SU-DHL-6 (cell line): Measurements from ENCODE around the gene HNRNPUL1.
"Not testable (repeated sequence)": the region's sequence is repeated elsewhere in the genome, so short reads cannot be mapped to it uniquely, and the experiment has no call there.

ENCODE experiments used
- H2AFZ ChIP-seq: fragments of 200-600 bp; sonication (generic); 2 replicates; pipeline ENCODE4 v1.6.1; 2014; ENCODE audit warnings: low read depth, mild to moderate bottlenecking, moderate library complexity, mixed read lengths, antibody characterized with exemption, low read length; ENCODE audit not compliant: severe bottlenecking
- H3F3A ChIP-seq: fragments of 200-600 bp; shearing (Covaris generic); 2 replicates; pipeline ENCODE4 v1.6.0; 2016; ENCODE audit warnings: antibody characterized with exemption, mild to moderate bottlenecking; ENCODE audit not compliant: insufficient read depth
- H3K27ac ChIP-seq: fragments of 200-600 bp; sonication (generic); 2 replicates; pipeline ENCODE4 v1.5.1; 2016; ENCODE audit warnings: low read depth, mild to moderate bottlenecking, low read length, moderate library complexity, mixed read lengths
- H3K27me3 ChIP-seq: fragments of 200-600 bp; sonication (generic), shearing (Covaris generic); 2 replicates; pipeline ENCODE4 v1.6.0; 2014; ENCODE audit warnings: mild to moderate bottlenecking, low read length
- H3K36me3 ChIP-seq: fragments of 200-600 bp; sonication (generic); 2 replicates; pipeline ENCODE4 v1.6.1; 2014; ENCODE audit warnings: mild to moderate bottlenecking, low read length, mixed read lengths
- H3K4me2 ChIP-seq: fragments of 300-600, 200-600 bp; shearing (Covaris generic), sonication (generic); 2 replicates; pipeline ENCODE4 v1.6.0; 2014; ENCODE audit warnings: low read length, low read depth, mild to moderate bottlenecking; ENCODE audit not compliant: poor library complexity, severe bottlenecking
- H3K4me3 ChIP-seq: fragments of 200-600 bp; sonication (generic); 2 replicates; pipeline ENCODE4 v1.5.1; 2014; ENCODE audit warnings: antibody characterized with exemption, low read length, mild to moderate bottlenecking, mixed read lengths; ENCODE audit not compliant: insufficient read depth, poor library complexity, severe bottlenecking
- H3K79me2 ChIP-seq: fragments of 200-600 bp; sonication (generic); 2 replicates; pipeline ENCODE4 v1.6.1; 2014; ENCODE audit warnings: mild to moderate bottlenecking, low read length, moderate library complexity; ENCODE audit not compliant: insufficient read depth
- H3K9ac ChIP-seq: fragments of 200-600 bp; sonication (generic); 2 replicates; pipeline ENCODE4 v1.7.0; 2014; ENCODE audit warnings: mild to moderate bottlenecking, low read length
- H3K9me2 ChIP-seq: fragments of 200-600 bp; sonication (generic); replicated peaks from 2 replicates; pipeline ENCODE4 v1.6.1; 2014; ENCODE audit warnings: low read length; ENCODE audit not compliant: insufficient read depth
- H3K9me3 ChIP-seq: fragments of 200-600 bp; sonication (generic); 2 replicates; pipeline ENCODE4 v1.6.1; 2014; ENCODE audit warnings: low read length, mixed read lengths; ENCODE audit not compliant: insufficient read depth
- H4K20me1 ChIP-seq: fragments of 200-600 bp; sonication (generic); 2 replicates; pipeline ENCODE4 v1.6.1; 2014; ENCODE audit warnings: low read depth, mild to moderate bottlenecking, antibody characterized with exemption, low read length, moderate library complexity, mixed read lengths
- CTCF ChIP-seq: fragments of 200-600 bp; sonication (generic); IDR thresholded peaks from one replicate; pipeline ENCODE4 v1.5.1; 2017; ENCODE audit warnings: antibody characterized with exemption, mild to moderate bottlenecking, low read length, moderate library complexity; ENCODE audit not compliant: insufficient read depth, poor library complexity, severe bottlenecking
- EZH2phosphoT487 ChIP-seq: fragments of 200-600 bp; sonication (generic), shearing (Covaris generic); conservative IDR thresholded peaks from 2 replicates; pipeline ENCODE4 v1.6.1; 2018; ENCODE audit warnings: mild to moderate bottlenecking, antibody characterized with exemption, low read length, moderate library complexity, mixed read lengths

HNRNPUL1 gene

GRCh38 chr19:41341669-41342490 is 77.7 kb downstream of the HNRNPUL1 start:
- Histone ChIP-seq H3K4me3 (no peak overlapping the region), H2AFZ (no peak overlapping the region), H3K9me2 (no peaks in the 10 kb centered on the region), H3K27me3 (no peaks in the 10 kb centered on the region), H3F3A (no peaks in the 10 kb centered on the region), H3K4me2 (no peak overlapping the region), H3K36me3 (peaks cover 4% of the 10 kb centered on the region; the same call in 1 of the 2 replicates), H3K9ac (no peak overlapping the region), H4K20me1 (no peaks in the 10 kb centered on the region), H3K27ac (no peak overlapping the region), H3K9me3 (no peaks in the 10 kb centered on the region), H3K79me2 (peaks cover 4% of the 10 kb centered on the region)
- TF ChIP-seq CTCF = no peak
- no peak for TF ChIP-seq EZH2phosphoT487

- H3K9me3 ChIP-seq = no peaks in the 10 kb centered on the region
- H2AFZ ChIP-seq = no peak overlapping the region
- no peak overlapping the region for H3K4me3 ChIP-seq
- H3K9me2 ChIP-seq = no peaks in the 10 kb centered on the region
- TF ChIP-seq EZH2phosphoT487 (no peak), CTCF (no peak)
- no peak overlapping the region for H3K27ac ChIP-seq
- no peak overlapping the region for H3K4me2 ChIP-seq
- peaks cover 12% of the 10 kb centered on the region for H3K79me2 ChIP-seq
- no peaks in the 10 kb centered on the region for H4K20me1 ChIP-seq
- peaks cover 7% of the 10 kb centered on the region; the same call in 1 of the 2 replicates for H3K36me3 ChIP-seq
- H3F3A ChIP-seq = no peaks in the 10 kb centered on the region
- H3K9ac ChIP-seq = no peak overlapping the region
- no peaks in the 10 kb centered on the region for H3K27me3 ChIP-seq
These were observed 80.0 kb downstream of the HNRNPUL1 start for GRCh38 chr19:41344162-41344561.

- H3K9ac ChIP-seq, H3K9me3 ChIP-seq, H3K36me3 ChIP-seq, H3K4me3 ChIP-seq, H3F3A ChIP-seq, H2AFZ ChIP-seq, H4K20me1 ChIP-seq, H3K27ac ChIP-seq, H3K4me2 ChIP-seq, H3K9me2 ChIP-seq, H3K27me3 ChIP-seq: not testable (repeated sequence)
- peaks cover 40% of the 10 kb centered on the region for H3K79me2 ChIP-seq
These were observed 82.7 kb downstream of the HNRNPUL1 start for GRCh38 chr19:41346916-41347315.

DNA sequence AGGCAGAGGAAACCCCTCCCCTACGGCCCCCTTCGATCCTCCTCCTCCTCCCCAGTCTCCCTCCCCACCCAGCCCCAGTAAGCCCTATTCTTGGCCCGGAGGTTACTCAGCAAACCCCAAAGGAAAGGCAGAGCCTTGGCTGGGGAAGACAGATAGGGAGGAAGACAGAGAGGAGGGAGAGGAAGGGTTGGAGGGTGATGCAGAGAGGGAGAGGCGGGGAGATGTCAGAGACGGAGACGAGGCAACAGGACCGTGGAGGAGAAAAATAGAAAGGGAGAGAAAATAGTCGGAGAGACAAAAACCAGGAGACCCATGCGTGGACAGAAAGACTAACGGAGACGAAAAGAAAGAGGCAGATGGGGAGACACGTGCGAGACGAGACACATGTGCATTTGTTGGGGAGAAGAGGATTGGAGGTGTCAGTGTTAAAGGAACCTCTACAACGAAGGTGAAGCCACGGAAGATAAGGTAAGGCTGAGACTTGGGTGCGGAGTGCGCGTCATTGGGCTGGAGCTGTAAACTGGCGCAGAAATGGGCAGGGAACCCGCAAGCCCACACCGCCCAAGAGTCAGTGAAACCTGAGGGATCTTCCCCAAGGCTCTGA is 86.7 kb downstream of the HNRNPUL1 start:
- Histone ChIP-seq H3K27me3 (no peaks in the 10 kb centered on the region), H3K9me3 (no peaks in the 10 kb centered on the region), H3K9ac (peak overlapping the region; percentile 94), H3F3A (peaks cover 4% of the 10 kb centered on the region; the same call in 1 of the 2 replicates), H3K27ac (peak overlapping the region; percentile 86), H3K4me3 (peak overlapping the region; percentile 92), H2AFZ (no peak overlapping the region), H3K79me2 (peaks cover 53% of the 10 kb centered on the region), H3K36me3 (peaks cover 3% of the 10 kb centered on the region; the same call in 1 of the 2 replicates), H3K4me2 (peak overlapping the region; percentile 74), H4K20me1 (peaks cover 4% of the 10 kb centered on the region; the same call in 1 of the 2 replicates), H3K9me2 (no peaks in the 10 kb centered on the region)
- TF ChIP-seq EZH2phosphoT487 (no peak), CTCF (no peak)
